ENCODE results near the gene TXNRD1. TPM values are rescaled to one million over a fixed set of nuclear protein-coding genes. Genes with fewer than 3 reads are reported as not detected.
A peak's percentile ranks its signal among the peaks of the same experiment; 100 is the strongest.

Gene TXNRD1
- total and polyA plus RNA-seq, 2 of the 8 experiments (the other 6 are each of a cell fraction or from before 2014, with no cell fraction given), result 56.8 to 127 TPM

GRCh38 chr12:104213952-104214351, 1.6 kb upstream of the TXNRD1 start:
- Histone ChIP-seq H4K5ac (ENCODE audit: insufficient read length, low read depth, low read length) (no peak overlapping the region), H3K23me2 (ENCODE audit: low read depth, low read length) (no peaks in the 10 kb centered on the region; the same call in 1 of the 2 replicates), H2BK15ac (ENCODE audit: low read length) (no peak overlapping the region), H3K14ac (ENCODE audit: insufficient read length) (no peak overlapping the region), H3K9ac (replicated peaks in 1 of 4; ENCODE audit: extremely low read depth in 1 of 4, low read depth in 3 of 4, low read length in 3 of 4) (no peak overlapping the region), H3K79me1 (ENCODE audit: low read depth, low read length) (no peaks in the 10 kb centered on the region), H3K9me3 (ENCODE audit: insufficient read depth in 2 of 2, low read depth in 1 of 2, low read length in 1 of 2) (no peaks in the 10 kb centered on the region), H3K23ac (ENCODE audit: insufficient read length) (no peak overlapping the region), H2AFZ (ENCODE audit: low read length) (no peak overlapping the region), H3K36me3 (ENCODE audit: control insufficient read depth in 2 of 4, insufficient read depth in 4 of 4, low read length in 3 of 4) (no peaks in the 10 kb centered on the region), H2AK5ac (ENCODE audit: low read depth, low read length) (no peak overlapping the region), H4K20me1 (replicated peaks in 1 of 2; ENCODE audit: control insufficient read depth in 1 of 2, insufficient read depth in 2 of 2, low read length in 2 of 2) (no peaks in the 10 kb centered on the region), H3K4me3 (ENCODE audit: extremely low read depth in 1 of 4, insufficient read depth in 2 of 4, low read depth in 3 of 4, low read length in 4 of 4) (no peak overlapping the region), H2BK12ac (ENCODE audit: low read depth, low read length) (no peak overlapping the region), H2BK120ac (replicated peaks; ENCODE audit: low read depth, low read length) (no peak overlapping the region), H2BK20ac (ENCODE audit: low read length) (no peak overlapping the region), H3K56ac (replicated peaks; ENCODE audit: insufficient read length, low read depth, low read length) (no peak overlapping the region), H3K27ac (ENCODE audit: low read depth, low read length) (no peak overlapping the region), H4K8ac (ENCODE audit: extremely low read depth, insufficient read depth, low read length) (no peak overlapping the region), H4K91ac (replicated peaks; ENCODE audit: insufficient read length, low read length) (no peak overlapping the region), H2BK5ac (ENCODE audit: low read depth, low read length) (no peak overlapping the region), H3K4ac (replicated peaks; ENCODE audit: insufficient read length, low read depth, low read length) (no peak overlapping the region), H3K27me3 (replicated peaks in 1 of 4; ENCODE audit: control insufficient read depth in 3 of 4, extremely low read depth in 1 of 4, insufficient read depth in 3 of 4, low read length in 3 of 4) (peaks cover 0 to 12% (median 10%) of the 10 kb centered on the region in 4 experiments; a peak in 6 of 7 replicates), H3K4me2 (ENCODE audit: insufficient read depth in 1 of 2, low read depth in 2 of 2, low read length in 2 of 2) (no peak overlapping the region), H3K18ac (ENCODE audit: extremely low read depth, low read length) (no peak overlapping the region), H3K79me2 (ENCODE audit: control insufficient read depth in 1 of 2, insufficient read depth in 2 of 2, low read length in 2 of 2) (no peaks in the 10 kb centered on the region), H3K4me1 (replicated peaks in 1 of 4; ENCODE audit: control insufficient read depth in 3 of 4, insufficient read depth in 4 of 4, low read length in 3 of 4) (no peaks in the 10 kb centered on the region)
- FAIRE-seq, result no peak
- WGBS, 2 experiments (ENCODE audit: extremely low coverage in 1 of 2, insufficient coverage in 1 of 2, insufficient read length in 1 of 2, insufficient replicate concordance in 2 of 2, low coverage in 1 of 2, low lambda C conversion rate in 2 of 2, missing lambda C conversion rate in 1 of 2), result 98% methylated on average over 2 of the region's 2 CpGs; no CpG with 5 or more reads in 1 of the 2 experiments
- POLR2A ChIA-PET (ENCODE audit: partially characterized antibody), result interaction anchor here (0.7 kb wide), 1 partner anchor 954 kb away, joined by 3 read pairs; no protein-coding TSS in a partner anchor
- DNase-seq (ENCODE audit: low read depth in 1 of 2, low spot score in 2 of 2), result peak in 1 of 2 experiments; percentile 6
- CTCF ChIA-PET (ENCODE audit: partially characterized antibody), result interaction anchor here (0.6 to 1.5 kb wide), 5 partner anchors 8 to 407 kb away, joined by 3 to 7 read pairs (median 3); no protein-coding TSS in a partner anchor
- TF ChIP-seq GABPA (IDR thresholded peaks at IDR 0.05; ENCODE audit: borderline replicate concordance, insufficient read depth, low read length) (no peak), EZH2 (IDR thresholded peaks at IDR 0.05; ENCODE audit: low read depth, low read length, severe bottlenecking) (no peak), POLR2A (IDR thresholded peaks at IDR 0.05; ENCODE audit: control extremely low read depth in 1 of 2, low read depth in 2 of 2, low read length in 2 of 2) (no peak), RXRA (IDR thresholded peaks at IDR 0.05; ENCODE audit: insufficient read depth, low read depth, low read length) (no peak), EP300 (IDR thresholded peaks at IDR 0.05; ENCODE audit: borderline replicate concordance in 1 of 2, low read depth in 2 of 2, low read length in 2 of 2) (no peak), RFX5 (IDR thresholded peaks at IDR 0.05; ENCODE audit: borderline replicate concordance, low read depth, low read length) (no peak), KDM4A (IDR thresholded peaks at IDR 0.05; ENCODE audit: low read depth, low read length, severe bottlenecking) (no peak), EGR1 (IDR thresholded peaks at IDR 0.05; ENCODE audit: borderline replicate concordance, low read depth, low read length) (no peak), GTF2F1 (IDR thresholded peaks at IDR 0.05; ENCODE audit: borderline replicate concordance, low read depth, low read length) (no peak), FOSL1 (IDR thresholded peaks at IDR 0.05; ENCODE audit: insufficient read depth, low read depth, low read length) (no peak), RAD21 (IDR thresholded peaks at IDR 0.05 in 1 of 2, conservative IDR thresholded peaks at IDR 0.05 in 1 of 2; ENCODE audit: low read depth in 2 of 2, low read length in 2 of 2) (no peak), KDM5A (IDR thresholded peaks at IDR 0.05; ENCODE audit: low read length) (no peak), SAP30 (IDR thresholded peaks at IDR 0.05; ENCODE audit: insufficient read depth, insufficient replicate concordance, low read length) (no peak)

Measured in H1 (cell line).